GM18508 (cell line): Measurements from ENCODE around the gene RALGPS1.

Experiments used
- ATAC-seq: cut with Tn5 transposase; IDR thresholded peaks from one replicate; pipeline ENCODE4 v1.9.1; 2021; ENCODE audit warnings: moderate number of reproducible peaks; ENCODE audit not compliant: insufficient read depth, unreplicated experiment

RALGPS1 gene

DNA sequence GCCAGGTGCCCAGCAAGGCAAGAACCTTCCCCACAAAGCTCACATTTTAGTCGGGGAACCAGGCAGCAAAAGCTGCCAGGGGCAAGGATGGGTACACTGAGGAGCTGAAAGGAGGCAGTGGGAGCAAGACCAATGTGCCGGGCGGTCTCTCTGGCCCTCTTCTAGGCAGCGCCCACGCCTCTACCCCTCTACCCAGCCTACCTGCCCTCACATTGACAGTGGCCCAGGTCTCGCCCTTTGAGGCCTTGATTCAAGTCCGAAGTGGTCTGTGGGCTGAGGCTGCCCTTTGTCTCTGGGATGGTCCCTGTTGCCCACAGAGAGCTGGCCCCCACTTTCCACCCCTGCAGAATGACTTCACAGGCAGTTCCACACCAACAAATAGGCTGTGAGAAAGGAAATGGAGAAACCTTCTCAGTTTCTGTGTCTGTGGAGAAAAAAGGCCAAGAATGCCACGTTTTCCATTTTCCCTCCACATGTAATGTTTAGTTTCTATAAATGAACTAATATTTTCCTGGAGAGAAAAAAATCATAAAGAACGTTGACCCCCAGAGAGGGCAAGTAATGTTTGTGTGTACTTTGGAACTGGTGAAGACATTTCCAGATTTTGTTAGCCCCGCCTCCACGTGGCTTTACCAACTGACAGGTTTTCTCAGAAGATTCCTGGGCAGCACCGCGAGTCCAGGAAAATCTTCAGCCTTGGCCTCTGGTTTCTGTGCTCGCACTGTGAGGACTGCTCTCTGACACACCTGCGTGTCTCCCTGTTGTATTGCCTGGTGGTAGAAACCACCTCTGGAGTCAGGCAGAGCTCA lies 265.3 kb downstream of the RALGPS1 start:
- ATAC-seq: no peak

DNA sequence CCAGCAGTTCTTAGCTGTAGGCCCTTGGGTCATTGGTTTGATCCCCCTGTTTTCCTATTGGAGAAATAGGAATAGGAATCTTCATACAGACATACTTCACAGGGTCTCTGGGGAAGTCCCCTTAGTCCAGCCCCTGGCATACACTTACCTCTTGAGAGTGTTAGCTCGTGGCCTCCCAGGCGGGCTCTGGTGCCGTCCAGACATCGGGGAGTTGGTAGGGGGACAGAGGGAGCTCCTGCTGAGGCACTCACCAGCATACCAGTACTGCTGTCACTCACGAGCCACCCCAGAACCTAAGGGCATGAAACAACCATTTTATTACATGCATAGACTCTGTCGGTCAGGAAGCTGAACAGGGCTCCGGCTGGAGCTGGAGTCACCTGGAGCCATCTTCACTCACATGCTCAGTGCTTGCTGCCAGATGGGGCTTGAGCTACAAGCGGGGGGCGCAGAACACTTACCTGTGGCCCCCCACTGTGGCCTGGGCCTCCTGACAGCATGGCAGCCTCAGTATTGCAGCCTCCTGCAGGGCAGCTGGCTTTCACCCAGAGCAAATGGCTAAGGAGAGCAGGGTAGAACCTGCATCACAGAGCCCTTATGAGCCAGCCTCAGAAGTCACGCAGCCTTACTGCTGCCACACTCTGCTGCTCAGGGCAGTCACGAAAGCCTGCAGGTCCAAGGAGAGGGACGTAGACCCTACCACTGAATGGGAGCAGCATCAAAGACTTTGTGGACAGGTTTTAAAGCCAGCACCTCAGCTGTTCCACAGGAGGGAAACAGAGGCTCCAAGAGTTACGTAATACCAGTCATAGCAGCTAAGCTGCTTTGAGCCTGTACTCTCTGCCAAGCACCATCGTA lies 266.1 kb downstream of the RALGPS1 start:
- ATAC-seq: no peak

DNA sequence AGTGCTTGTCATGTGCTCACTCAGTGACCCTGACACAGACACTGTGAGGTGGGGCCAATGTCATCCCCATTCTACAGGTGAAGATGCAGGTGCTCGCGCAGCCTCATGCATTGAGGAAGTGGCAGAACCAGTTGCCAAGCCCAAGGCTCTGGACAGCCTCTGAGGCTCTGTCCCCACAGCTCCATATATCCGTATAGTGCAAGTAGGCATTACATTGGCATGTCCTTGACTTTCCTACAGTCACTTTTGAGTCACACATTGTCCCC lies 266.7 kb downstream of the RALGPS1 start:
- ATAC-seq: no peak

DNA sequence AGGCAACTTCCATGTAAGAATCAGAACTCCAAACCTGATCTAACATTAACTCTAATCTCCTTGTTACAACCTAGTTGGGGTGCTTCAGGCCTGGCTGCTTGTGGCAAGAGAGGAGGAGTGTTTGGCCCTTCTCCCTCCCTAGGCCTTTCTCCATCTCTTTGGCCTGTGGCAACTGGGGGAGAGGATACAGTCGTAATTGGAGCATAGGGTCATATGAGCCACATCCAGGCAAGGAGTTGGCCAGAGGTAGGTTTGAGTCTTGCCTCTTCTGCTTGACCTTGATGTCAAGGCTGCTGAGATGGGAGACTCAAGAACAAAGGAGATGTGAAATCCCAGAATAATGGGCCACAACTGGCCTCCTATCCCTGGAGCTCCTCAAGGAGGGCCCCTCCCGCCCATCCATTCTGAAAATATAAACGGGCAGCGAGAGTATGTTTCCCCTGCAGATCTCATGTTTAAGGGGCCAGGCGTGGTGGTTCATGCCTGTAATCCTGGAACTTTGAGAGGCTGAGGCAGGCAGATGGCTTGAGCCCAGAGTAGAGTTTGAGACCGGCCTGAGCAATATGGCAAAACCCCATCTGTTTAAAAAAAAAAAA lies 267.1 kb downstream of the RALGPS1 start:
- no peak for ATAC-seq

DNA sequence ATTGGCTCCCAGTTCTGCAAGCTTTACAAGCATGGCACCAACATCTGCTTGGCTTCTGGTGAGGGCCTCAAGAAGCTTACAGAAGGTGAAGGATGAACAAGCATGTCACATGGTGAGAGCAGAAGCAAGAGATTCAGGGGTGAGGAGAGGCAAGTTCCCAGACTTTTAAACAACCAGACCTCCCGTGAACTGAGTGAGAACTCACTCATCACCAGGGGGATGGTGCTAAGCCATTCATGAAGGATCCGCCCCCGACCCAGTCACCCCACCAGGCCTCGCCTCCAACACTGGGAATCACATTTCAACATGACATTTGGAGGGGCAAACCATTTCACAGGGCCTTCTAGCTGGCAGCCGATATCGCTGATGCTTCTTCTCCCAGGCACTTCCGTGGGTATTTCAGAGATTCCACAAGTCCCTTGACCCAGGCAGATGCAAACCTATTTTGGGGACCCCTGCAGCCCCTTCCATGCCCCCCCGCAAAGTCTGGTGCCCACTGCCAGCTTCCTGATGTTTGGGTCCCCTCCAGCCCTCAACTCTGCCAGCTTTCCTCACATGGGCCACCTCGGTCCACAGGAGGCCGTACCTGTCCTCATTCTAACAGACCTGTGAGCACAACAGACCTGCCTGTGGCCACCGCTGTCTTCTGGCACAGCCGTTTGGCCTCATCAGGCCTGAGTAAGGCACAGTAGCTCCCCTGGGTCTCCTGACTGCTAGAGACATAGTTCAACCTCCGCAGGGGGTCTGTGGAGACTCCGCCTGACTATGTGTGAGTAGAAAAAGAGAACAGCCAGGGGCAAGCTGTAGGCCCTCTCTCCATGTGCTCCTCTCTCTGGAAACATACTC lies 268.5 kb downstream of the RALGPS1 start:
- ATAC-seq: no peak

DNA sequence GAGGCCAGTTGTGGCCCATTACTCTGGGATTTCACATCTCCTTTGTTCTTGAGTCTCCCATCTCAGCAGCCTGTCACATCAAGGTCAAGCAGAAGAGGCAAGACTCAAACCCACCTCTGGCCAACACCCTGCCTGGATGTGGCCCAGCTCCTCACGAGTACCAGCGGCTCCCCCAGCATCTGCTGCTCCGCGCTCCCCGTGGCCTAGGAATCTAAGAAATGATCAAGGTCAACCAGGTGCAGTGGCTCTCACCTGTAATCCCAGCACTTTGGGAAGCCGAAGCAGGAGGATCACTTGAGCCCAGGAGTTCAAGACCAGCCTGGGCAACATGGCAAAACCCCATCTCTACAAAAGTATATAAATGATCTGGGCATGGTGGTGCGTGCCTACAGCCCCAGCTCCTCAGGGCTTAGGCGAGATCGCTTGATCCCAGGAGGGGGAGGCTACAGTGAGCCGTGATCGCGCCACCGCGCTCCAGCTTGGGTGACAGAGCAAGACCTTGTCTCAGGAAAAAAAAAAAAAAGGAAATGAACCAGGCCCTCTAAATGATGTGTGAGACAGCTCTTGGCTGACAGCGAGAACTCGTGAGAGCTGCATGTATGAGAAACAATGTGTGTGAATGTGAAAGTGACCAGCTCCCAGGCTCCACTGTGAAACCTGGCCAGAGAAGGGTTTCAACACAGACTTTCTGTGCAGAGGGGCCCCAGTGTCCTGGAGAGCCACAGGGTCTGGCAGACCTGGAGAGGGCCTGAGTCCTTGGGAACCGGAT lies 269.4 kb downstream of the RALGPS1 start:
- no peak for ATAC-seq

DNA sequence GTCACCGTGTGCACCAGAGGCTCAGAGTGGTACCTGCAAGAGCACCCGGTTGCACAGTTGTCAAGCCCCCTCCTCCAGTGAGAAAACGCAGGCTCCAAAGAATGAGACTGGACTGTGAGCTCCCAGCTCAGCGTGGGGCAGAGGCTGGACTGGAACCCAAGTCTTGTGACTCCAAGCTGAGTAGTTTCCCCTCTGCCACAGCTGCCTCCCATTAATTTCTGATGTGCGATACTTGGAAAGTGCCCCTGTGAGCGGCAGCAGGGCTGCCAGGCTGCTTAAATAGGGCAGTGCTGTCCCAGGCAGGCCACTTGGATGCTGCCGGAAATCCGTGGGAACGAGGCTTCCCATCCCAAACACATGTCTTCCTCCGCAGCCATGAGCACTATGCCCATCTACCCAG lies 270.1 kb downstream of the RALGPS1 start:
- ATAC-seq: no peak

DNA sequence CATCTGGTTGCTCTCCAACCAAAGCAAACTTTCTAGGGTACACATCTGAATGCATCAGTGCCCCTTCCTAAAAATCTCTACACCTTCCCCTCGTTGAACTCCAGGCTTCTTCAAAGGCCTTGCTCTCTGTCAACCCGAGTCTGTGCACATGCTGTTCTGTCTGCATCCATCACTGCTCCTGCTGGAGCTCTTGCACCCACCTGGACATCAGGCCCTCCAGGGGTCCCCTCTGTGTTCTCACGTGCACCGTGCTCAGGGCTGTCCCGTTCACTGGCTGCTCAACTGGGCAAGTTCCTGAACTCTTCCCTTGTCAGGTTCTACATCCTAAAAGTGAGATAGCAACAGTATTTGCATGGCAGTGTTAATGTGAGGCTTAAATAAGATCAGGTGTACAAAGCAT lies 270.6 kb downstream of the RALGPS1 start:
- ATAC-seq: no peak

DNA sequence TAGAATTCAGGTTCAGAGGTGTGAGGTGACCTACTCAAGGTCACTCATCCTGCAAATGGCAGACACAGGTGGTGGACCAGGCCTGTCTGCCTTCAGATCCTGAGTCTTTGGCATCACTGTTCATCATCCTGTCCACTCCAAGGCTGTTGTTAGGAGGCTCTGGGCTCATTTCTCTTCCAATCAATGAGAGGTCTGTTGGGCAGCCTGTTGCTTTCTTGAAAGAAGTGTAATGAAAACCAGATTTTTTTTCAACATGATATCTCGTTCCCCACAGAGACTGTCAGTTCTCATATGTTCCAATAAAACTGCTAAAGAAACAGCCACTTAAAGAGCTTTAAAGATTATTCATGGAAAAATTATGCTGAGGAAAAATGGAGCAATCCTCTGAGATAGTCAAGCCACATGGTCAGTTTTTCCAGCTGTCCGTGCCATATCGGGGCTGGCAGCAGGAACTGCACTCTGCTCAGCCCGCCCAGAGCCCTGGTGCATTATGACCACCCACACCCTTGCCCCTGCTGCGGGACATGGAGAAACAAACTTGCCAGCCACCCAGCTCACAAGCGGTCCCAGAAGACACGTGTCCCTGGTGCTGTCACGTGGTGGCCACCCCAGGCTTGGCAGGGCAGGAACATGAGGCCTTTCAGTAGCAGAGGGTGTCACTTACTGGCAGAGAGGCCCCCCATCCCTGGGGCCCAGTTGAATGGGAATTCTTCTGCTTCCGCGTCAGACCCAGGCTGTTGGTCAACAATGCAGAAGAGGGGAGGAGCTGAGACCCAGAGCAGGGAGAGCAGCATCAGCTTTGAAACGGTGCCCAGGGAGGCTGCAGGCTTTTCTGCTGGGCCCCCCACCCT lies 271.6 kb downstream of the RALGPS1 start:
- no peak for ATAC-seq

DNA sequence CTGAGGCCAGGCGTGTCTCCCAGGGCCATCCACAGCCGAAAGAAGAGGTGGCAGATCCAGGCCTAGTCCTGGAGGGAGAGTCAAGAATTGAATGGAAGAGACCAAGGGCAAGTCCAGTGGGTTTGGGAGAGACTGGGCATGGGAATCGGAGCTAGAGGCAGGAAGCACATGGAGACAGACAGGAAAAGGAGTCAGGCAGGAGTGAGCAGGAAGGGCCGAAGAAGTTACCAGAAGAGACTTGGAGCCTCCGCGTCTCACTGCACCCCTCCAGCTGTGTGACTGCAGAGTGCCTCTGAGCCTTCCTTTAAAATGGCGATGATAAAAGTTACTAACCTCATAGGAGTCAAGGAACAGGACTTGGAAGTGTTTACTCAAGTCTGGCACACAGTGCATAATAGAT lies 272.2 kb downstream of the RALGPS1 start:
- no peak for ATAC-seq

DNA sequence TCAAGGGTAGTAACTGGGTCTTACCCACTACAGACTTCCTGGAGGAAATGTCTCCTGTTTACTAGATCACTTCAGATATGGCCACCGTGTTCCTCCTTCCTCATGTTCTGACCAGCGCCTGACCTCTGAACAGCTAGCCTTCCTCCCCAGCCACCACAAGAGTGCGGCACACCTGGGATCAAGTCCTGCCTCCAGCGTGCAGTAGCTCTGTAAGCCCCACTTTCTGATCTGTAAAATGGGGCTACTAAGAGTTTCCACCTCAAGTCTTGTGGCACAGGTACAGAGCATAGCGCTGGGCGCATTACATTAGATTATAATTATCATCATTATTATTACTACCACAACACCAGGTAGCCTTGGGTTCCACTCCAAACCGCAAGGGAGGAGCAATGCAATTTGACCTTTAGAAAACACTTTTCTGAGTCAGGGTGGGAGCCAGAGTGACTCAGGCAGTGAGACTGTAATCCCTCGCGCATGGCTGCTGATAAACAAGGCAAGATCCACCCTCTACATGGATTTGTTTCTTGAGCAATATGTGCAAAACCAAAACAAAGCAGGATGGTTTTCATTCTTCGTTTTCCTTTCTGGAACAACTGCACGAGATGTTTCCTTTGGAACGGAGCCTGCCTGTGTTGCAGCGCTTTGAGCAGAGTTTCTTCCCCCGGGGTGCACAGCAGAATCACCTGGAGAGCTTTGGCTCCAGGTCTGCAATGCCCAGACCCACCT lies 272.8 kb downstream of the RALGPS1 start:
- no peak for ATAC-seq

DNA sequence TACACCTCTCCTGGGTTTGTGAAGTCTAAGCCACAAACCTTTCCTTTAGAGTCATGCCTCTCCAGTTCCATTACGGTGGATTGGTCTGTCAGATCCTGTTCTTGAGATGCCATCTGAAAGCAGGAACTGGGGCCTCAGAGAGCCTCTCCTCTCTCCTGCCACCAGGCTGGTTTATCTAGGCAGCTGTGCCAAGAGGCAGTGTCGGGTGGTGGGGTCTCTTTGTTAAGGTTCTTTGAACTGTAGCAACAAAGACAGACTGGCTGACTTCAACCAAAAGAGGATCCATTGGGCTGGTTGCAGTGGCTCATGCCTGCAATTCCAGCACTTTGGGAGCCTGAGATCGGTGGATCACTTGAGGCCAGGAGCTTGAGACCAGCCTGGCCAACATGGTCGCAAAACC lies 273.8 kb downstream of the RALGPS1 start:
- no peak for ATAC-seq

DNA sequence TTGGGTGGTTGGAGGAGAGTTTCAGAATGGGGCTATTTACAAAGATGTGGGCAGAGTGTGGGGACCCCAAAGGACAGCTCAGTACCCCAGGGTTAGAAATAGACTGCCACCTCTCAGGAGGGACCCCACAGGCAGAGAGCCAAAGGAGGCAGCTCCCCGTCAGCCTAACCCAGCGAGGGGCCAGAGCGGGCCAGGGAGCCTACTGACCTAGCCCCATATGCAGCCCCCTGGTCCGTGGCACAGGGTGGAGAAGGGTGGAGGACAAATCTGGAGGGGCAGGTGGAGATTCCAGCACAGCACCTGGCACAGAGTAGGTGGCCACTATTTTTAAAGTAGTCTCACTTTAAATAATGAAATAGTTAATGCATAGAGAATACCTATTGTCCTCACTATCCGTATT lies 275.0 kb downstream of the RALGPS1 start:
- no peak for ATAC-seq

DNA sequence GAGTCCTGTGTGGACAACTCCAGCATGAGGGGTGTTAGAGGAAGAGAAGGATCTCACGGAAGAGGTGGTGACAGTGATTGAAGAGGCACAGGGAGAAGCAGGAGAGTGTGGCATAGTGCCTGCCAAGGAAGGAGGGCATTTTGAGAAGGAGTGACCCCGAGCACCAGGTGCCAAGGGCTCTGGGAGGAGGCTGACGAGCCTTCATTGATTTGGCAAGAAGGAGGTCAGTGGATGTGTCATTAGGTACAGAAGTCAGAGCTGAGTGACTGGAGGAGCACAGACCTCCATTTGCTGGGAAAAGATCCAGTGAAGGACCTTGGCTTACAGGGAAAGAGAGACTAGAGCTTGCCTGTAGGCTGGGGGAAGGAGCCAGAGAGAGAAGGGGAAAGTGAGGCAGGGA lies 278.2 kb downstream of the RALGPS1 start:
- ATAC-seq: no peak

DNA sequence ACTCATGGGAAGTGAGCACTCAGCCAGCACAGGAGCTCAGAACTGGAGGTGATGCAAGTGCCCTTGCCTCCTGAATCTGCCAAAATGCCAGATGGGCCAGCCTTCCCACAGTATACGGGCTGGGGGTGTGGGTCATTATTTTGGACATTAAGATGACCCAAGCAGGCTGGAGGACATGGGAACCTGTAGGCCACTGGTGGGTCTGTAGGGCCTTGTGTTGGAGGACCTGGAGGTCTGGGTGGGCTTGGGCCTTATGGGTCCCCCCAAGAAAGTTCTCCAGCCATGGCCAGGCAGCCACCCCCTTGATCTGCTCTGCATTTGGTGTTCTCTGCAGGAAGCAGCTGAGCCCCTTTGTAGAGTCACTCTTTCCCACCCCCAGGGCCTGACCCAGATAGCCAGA lies 278.9 kb downstream of the RALGPS1 start:
- no peak for ATAC-seq

DNA sequence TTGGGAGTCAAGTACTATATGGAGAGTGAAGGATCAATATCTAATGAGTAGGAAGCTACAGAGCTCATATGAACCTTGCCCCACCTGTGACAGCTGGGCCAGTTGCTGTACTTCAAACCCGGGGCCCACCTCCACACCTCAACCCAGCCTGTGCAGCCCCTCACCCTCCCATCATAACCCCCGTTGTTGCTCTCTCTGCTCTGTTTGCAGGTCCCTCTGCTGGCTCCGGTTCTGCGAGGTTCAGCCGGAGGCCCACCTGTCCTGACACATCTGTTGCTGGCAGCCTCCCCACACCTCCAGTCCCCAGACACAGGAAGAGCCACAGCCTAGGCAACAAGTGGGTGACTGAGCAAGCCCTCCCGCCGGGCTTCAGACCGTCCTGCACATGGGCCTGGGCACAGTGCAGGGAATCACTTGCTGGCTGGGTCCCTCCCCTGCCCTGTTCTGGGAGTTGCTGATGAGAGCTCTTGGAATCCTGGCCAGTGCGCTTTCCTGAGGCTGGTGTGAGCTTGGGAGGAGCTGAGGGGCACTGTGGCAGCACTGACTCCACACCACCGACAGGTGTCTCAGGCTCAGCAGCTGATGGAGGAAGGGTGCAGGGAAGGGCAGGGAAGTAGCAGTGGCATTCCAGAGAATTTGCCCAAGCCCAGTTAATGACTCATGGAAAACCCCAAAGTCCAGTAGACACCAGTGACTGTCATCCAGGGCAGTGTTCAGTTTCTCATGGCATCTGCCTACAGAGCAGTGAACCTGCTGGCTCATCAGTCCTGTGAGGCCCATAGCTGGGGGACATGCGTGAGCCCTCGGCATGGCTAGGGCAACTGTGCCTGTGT lies 280.5 kb downstream of the RALGPS1 start:
- ATAC-seq: no peak

DNA sequence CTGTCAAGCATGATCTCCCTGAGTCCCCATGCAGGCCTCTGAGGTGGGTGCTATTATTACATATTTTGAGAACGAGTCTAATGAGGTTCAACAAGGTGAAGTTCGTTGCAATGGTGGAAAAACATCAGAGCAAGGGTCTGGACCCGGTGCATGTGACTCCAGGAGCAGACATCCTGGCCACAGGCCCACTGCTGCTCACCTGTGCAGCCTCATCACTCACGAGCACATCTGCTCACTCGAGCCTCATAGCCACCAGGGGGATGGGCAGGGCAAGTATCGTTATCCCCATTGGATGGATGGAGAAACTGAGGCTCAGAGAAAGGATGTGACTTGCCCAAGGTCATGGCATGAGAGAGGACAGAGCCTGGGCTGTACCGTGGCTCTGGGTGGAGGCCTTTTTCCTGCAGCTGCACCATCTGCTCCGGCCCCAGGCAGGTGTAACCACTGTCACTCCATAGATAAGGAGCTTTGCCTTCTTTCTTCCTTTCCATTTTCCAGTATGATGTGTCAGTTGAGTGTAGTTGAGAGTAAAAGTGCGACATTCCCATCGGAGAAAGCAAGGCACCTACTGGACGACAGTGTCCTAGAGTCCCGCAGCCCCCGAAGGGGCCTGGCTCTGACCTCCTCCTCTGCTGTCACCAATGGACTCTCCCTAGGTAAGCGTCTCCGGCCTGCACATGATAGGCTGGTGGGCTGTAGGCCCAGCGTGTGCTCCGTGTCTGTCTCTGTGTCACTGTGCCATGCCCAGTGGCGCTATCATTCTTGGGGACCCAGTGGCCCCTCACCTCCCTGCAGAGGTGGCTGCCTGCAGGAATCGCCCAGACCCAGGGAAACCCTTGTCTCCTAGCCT lies 281.6 kb downstream of the RALGPS1 start:
- ATAC-seq: no peak
